ENCODE measurements around the gene ANO2. TPM values are rescaled to one million over a fixed set of nuclear protein-coding genes. Genes with fewer than 3 reads are reported as not detected.
"Not testable (repeated sequence)": the region's sequence is repeated elsewhere in the genome, so short reads cannot be mapped to it uniquely, and the experiment has no call there.

The ANO2 gene
- total RNA-seq, 1 experiment from 2014 or later = not detected

DNA sequence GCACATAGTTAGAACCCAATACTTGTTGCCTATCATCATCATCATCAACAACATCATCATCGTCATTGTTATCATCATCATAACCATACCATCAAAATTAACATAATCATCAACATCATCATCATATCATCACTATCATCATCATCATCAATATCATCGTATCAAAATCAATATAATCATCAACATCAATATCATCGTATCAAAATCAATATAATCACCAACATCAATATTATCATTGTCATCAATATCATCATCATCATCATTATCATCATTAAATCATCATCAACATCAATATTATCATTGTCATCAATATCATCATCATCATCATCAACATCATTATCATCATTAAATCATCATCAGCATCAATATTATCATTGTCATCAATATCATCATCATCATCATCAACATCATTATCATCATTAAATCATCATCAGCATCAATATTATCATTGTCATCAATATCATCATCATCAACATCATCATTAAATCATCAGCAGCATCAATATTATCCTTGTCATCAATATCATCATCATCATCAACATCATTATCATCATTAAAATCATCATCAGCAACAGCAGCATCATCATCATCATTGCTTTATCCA, 286.6 kb downstream of the ANO2 start:
- DNase-seq (ENCODE audit: low spot score); in situ Hi-C loops (cut with HindIII; ENCODE audit: low sequenced_read_pairs): not testable (repeated sequence)

DNA sequence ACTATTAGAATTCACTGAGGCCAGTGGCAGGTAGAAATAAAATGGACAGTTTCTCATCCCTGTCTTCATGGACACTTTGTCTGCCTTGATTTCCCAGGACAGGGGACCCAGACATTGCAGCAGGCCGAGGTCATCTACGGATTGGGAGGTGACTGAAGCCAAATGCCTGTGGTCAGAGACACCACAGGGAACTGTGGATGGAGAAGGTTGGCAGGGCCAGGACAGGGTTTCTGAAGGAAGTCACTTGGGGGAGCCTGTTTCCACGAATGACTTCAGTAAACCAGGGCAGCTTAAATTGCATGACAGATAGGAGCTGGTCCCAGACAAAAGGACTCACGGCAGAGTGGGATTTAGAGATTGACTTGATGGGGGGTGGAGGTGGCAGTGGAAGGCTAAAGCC, 288.2 kb downstream of the ANO2 start:
- DNase-seq (ENCODE audit: low spot score) = no peak
- in situ Hi-C loops (cut with HindIII; ENCODE audit: low sequenced_read_pairs) = no loop called here

DNA sequence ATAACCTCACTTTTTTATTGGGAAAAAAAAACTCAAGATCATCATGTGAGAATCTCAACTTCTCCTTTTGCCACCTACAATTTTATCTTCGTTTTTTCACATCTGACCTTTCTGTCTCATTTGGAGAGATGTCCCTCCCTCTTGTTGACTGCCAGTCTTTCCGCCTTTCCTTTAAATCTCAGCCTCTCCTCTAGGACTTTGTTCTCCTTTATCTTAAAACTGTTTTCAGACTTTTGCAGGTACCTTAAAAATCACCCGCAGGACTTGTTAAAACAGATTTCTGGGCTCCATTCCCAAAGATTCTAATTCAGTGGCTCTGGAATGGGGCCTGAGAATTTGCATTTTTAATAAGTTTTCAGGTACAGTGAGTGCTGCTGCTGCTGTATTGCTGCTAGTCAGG, 289.9 kb downstream of the ANO2 start:
- in situ Hi-C loops (cut with HindIII; ENCODE audit: low sequenced_read_pairs) = no loop called here
- no peak for DNase-seq (ENCODE audit: low spot score)

DNA sequence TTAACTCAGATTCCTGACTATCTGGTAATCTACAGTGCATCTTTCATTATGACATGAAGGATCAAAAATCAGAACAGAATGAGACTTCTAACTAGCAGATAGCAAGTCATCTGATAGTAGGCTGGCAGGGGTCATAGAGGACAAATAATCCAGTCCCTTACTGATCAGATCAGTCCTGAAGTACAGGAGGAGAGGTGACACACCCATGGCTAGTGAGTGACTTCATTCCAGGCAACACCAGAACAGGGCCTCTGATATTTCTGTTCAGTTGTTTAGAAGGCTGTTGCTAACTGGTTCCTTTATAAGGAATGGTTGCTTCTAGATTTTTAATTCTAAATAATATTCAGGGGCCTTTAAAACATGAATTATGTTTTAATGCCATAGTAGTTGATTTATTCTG, 291.0 kb downstream of the ANO2 start:
- in situ Hi-C loops (cut with HindIII; ENCODE audit: low sequenced_read_pairs) = no loop called here
- DNase-seq (ENCODE audit: low spot score) = no peak

DNA sequence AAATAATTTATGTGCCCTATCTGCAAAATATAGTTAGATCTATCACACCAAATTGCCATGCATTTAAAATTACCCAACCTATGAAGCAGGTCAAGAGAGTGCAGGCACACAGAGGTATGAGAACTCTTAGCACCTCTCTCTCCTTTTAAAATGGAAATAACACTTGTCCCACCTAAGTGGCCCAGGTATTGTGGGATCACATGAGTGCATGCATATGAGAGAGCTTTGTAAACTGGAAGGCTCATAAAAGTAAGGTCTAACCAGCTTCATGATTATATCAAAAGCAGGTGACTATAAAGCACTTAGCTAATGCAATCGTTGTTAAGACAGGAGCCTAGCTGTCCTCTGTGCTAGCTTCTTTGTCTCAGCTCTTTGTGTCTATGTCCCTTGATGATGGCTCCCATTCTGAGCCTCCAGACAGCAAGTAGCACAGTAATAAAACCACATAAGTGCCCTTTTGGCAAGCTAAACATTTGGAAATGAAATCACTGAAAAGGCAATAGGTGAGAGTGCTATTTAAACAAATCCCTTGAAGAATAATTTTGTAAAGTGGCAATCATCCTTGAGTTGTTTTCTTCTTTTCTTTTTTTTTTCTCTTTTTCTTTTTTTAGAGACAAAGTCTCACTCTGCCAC, 294.1 kb downstream of the ANO2 start:
- DNase-seq (ENCODE audit: low spot score) = no peak
- in situ Hi-C loops (cut with HindIII; ENCODE audit: low sequenced_read_pairs) = no loop called here

DNA sequence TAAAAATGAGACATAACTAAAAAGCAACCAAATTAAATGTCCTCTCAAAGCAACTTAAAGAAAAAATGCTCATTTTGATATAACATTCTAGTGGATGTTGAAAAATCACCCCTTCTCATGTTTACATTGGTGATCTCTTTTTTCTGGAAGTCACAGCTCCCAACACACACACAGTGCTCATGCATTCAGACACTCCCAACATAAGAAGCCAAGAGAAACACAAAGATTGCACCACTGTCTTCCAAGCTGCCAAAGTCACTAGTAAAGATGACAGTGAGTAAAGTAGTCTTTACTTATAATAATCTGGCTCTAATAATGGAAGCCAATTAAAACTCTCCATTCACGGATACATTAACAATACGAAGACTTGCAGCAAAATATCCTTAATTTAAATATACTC, 294.8 kb downstream of the ANO2 start:
- no peak for DNase-seq (ENCODE audit: low spot score)
- in situ Hi-C loops (cut with HindIII; ENCODE audit: low sequenced_read_pairs) = no loop called here

DNA sequence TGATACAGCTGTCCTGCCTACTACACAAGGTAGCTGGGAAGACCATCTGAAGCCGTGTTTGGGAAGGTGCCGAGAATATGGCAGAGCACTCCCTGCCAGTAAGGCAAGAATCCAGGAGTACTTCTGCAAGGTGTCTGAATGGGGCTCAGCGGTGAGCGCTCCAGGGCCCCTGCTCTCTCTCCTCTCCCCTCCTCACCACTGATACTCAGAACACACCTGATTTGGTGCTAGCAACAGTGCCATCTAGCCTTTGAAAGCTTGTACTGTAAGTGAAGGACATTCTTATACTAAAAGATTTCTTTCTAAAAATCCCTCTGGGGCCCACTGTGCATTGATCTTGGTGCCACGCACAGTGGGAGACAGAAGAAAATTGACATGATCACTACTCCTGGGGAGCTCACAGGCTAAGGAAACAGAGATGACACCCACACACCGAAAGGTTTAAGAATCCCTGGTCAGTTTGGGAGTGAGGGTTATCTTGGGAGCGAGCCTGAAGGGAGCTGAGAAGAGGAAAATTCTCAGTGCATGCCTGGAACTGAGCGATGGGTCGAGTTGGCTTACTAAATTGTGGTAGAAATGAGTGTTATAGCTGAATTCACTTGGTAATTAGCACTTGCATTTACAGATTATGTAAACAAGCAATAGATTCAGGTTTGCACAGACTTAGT, 296.2 kb downstream of the ANO2 start:
- in situ Hi-C loops (cut with HindIII; ENCODE audit: low sequenced_read_pairs) = no loop called here
- peak; percentile 53 for DNase-seq (ENCODE audit: low spot score)

DNA sequence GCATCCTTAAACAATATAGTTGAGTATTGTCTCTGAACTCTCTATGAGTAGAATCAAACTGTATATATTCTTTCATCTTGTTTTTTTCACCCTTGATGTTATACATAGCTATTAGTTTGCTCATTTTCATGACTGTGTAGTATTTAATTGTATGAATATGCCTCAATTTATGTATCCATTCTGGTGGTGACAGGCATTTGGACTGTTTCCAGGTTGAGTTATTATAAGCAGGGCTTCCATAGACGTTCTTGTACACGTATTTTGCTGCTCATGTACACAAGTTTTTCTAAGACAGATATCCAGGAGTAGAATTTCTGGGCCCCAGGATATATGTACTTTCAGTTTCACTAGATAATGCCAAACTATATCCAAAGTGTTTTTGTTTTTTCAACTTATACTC, 301.8 kb downstream of the ANO2 start:
- in situ Hi-C loops (cut with HindIII; ENCODE audit: low sequenced_read_pairs) = no loop called here
- DNase-seq (ENCODE audit: low spot score) = no peak

DNA sequence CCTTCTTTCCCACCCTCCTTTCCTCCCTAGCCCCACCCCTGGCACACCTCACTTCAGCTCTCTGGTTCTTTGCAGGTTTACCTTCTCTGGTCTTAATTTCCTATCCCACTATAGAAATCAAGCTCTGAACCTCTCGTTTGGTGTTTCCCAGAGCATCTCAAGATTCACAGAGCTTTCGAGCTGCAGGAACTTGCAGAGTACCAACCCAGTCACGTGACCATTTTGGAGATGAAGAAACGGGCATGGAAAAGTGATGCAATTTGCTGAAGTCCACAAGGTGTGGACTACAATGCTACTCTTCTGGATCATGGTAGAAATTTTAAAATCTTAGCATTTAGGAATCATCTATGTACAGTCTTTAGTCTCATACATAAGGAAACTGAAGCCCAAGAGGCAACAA, 307.4 kb downstream of the ANO2 start:
- in situ Hi-C loops (cut with HindIII; ENCODE audit: low sequenced_read_pairs) = no loop called here
- DNase-seq (ENCODE audit: low spot score) = no peak

DNA sequence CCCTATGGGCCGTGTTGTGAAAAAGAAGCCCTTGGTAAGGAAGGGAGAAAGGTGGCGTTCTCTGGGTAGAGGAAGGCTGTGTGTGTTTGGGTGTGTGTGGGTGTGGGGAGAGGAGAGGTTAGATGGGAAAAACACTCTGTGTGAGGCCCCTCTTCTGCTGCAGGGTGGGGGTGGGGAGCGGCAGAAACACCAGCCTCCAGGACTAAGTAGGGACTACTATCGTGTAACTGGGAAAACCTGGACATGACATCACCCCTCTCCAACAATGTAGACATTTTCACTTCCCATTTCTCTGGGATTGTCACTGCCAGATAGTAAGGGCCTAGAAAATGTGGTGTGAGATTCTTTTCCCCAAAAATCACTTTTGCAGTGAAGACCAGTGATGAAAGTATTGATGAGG, 308.2 kb downstream of the ANO2 start:
- no peak for DNase-seq (ENCODE audit: low spot score)
- in situ Hi-C loops (cut with HindIII; ENCODE audit: low sequenced_read_pairs) = no loop called here

DNA sequence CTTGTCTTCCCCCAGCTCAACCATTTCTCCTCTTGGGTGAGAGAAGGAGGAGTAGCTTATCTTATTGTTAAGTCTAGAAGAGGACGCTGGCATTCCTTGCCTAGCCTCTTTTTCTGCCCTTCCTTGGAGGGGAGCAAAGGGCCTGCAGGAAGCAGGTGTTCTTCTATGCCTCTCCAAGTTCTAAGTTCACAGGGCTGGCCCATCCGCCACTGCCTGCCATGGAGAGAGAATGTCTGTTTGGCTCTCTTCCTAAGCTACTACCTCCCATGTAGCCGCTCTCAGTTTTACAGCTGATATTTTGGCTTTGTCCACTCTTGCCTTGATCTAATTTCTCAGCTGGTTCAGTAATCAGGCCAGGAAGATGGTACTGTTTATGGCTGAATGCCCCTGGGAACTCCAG, 312.0 kb downstream of the ANO2 start:
- DNase-seq (ENCODE audit: low spot score) = peak; percentile 12
- in situ Hi-C loops (cut with HindIII; ENCODE audit: low sequenced_read_pairs) = no loop called here

DNA sequence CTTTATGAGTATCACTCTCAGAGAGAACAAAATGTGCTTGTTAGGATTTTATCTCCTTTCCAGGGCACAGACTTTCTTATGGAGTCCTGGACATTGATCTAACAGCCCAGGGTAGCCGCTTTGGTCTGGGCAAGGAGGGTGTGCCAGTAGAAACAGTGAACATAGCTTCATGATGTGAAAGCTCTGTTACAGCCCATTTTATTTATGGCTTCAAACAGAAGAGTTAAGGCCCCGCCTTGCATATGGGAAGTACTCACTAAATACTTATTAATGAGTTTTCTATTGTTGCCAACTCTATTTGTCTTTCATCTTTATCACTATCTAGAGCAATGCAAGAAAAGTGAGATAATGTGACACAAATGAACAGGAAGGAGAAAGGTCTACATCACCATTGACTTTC, 312.6 kb downstream of the ANO2 start:
- in situ Hi-C loops (cut with HindIII; ENCODE audit: low sequenced_read_pairs) = no loop called here
- DNase-seq (ENCODE audit: low spot score) = no peak

DNA sequence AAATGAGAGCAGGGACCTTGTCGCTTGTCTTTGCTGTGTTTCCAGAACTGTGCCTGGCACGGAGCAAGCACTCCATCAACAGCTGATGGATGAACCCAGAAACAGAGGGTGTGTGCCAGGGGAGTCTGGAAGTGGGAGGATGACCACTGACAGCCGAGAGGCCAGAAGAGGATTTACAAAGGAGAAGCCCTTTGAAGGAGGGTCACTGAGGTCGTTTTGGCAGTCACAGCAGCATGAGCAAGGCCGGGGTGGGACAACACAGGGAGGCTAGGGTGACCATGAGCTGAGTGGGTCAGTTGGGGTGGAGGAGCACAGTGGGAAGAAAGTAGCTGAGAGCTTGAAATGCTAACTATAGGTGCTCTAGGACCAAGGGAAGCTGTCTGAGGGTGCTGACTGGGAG, 313.6 kb downstream of the ANO2 start:
- in situ Hi-C loops (cut with HindIII; ENCODE audit: low sequenced_read_pairs) = no loop called here
- no peak for DNase-seq (ENCODE audit: low spot score)

DNA sequence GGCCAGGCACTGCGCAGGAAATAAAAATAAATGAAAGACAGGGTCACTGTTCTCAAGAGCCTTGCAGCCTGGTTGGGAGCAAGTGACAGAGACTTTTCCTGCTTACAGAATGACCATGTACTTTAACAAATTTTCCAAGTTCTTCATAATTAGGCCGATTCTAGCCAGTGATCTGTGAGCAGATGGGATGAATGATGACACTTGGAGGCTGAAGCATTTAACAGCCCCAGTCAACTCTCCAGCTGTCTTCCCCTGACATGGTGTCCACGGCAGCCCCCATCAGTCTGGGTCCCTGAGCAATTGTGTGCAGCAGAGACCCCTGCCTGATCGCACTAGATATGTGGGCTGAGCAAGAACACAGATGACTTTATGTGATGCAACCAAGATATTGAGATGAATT, 314.3 kb downstream of the ANO2 start:
- no peak for DNase-seq (ENCODE audit: low spot score)
- in situ Hi-C loops (cut with HindIII; ENCODE audit: low sequenced_read_pairs) = no loop called here

DNA sequence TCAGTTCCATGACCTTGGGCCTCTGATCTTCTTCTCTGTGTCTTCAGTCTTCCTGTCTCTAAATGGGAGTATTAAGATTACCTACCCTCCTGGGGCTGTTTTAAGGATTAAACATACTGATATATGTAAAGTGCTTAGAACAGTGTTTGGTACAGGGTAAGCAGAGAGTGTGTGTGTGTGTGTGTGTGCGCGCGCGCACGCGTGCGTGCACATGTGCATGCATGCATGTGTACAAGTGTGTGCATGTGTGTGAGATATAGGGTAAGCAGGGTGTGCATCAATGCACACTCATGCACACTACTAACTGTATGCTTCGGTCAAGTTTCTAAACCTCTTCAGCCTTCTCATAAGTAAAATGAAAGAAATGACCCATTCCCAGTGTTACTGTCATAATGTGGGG, 316.6 kb downstream of the ANO2 start:
- in situ Hi-C loops (cut with HindIII; ENCODE audit: low sequenced_read_pairs) = no loop called here
- no peak for DNase-seq (ENCODE audit: low spot score)

DNA sequence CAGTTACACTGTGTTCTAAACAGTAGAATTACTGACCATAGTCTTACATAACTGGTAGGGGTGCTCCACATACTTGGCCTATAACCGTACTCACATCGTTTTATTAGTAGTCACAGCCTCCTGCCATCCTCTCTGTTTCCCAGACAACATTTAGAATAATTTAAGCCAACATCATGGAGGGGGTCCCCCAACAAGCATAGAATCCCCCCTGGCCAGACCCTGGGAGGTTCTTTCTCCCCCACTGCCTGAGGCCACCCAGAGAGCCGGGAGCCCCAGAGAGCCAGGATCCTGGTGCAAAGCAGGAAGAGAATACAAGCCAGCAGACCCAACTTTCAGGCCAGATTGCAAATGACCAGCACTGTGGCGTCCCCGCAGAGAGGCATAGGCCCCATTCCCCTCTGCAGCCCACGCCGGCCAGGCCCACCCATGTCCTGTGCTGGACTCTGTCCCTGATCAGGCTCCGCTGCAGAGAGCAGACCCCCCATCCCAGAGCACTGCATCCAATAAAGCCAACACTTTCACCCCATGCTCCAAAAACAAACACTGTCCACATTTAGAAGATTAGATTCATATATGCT, 317.9 kb downstream of the ANO2 start:
- in situ Hi-C loops (cut with HindIII; ENCODE audit: low sequenced_read_pairs) = no loop called here
- DNase-seq (ENCODE audit: low spot score) = no peak

DNA sequence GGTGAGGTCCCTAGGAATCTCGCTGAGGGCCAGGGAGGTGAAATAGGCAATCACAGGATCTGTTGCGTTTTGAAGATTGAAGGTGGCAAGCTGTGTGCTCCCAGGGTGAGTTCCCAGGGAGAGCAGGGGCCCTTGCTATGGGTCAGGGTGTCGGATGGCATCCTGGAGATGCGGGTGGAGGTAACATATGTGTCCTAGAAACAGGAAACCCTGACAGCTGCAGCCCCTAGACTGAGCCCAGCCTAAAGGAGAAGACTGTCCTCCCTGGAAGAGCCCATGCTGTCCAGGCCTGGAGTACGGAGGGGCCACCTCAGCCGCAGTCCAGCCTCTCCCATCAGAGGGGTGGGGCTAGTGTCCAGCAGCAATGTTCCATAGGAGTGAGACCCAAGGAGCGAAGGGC, 318.9 kb downstream of the ANO2 start:
- in situ Hi-C loops (cut with HindIII; ENCODE audit: low sequenced_read_pairs) = no loop called here
- no peak for DNase-seq (ENCODE audit: low spot score)

DNA sequence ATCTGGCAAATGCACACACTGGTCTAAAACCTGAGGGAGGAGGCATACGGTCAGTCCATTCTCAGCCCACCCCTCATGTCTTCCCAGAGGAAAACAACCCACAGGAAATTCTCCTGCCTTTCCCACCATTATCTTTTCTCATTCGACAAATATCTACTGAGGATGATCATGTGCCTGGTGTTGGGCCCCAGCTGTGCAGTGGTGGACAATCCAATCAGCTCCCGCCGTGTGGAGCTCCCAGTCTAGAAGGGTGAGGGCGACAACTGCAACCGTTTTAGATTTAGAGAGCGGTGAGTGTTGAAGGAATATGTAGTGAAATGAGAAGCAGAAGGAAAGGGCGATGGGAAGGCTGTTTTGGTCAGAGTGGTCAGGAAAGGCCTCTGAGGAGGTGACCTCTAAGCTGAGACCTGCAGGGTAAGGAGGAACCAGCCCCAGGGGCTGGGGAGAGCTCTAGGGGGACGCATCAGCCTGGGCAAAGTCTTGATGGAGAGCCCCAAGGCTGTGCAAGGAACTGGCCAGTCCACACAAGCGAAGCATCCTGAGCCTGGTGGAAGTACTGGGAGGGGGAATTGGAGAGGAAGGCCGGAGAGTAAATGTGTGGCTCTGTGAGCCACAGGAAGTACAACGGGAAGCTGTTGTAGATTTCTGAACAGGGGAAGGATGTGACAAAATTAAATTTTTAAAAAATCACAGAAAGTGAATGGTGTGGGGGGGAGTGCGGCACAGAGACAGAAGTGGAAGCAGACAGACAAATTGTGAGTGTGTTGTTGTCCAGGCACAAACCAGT, 320.4 kb downstream of the ANO2 start:
- no peak for DNase-seq (ENCODE audit: low spot score)
- in situ Hi-C loops (cut with HindIII; ENCODE audit: low sequenced_read_pairs) = no loop called here

DNA sequence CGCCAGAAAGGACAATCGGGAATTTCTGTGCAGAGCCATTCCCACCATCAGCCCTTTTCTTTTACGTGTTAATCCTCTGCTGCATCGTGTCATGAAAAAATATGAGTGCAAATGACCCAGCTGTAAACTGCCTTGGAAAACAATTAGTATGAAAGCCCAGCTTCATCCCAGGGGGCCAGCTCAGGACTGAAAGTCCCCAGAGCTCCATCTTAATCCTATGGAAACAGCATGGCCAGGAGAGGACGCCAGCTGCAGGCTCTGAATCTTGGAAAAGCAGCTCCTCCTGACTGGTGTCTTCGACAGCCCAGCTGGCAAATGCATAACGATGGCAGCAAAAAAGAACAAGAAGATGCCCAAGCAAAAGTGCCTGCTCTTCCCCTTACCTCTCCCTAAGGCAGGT, 321.6 kb downstream of the ANO2 start:
- in situ Hi-C loops (cut with HindIII; ENCODE audit: low sequenced_read_pairs) = no loop called here
- DNase-seq (ENCODE audit: low spot score) = no peak

DNA sequence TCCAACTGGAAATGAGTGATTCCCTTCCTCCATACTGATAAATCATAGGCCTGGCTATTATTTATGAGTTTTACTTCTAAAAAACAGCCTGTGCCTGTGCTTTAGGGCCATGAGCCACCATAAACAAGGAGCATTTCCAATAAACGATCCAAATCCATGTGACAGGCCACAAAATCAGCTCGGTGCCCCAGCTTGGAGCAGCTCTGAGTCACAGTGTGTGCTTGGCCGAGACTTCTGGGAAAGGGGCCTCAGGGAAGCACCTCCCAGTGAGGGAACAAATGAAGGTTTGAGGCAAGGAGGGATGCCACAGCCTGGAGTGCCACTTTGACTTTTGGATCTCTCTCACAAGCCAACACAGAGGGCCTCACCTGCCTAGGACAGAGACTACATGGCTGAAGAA, 322.8 kb downstream of the ANO2 start:
- in situ Hi-C loops (cut with HindIII; ENCODE audit: low sequenced_read_pairs) = no loop called here

More for the DNA sequence above, 322.8 kb downstream of the ANO2 start:
- DNase-seq (ENCODE audit: low spot score) = no peak

Measured in G401 (cell line).